HepG2 (cell line): Measurements from ENCODE around the gene GOLGA8J. TPM values are rescaled to one million over a fixed set of nuclear protein-coding genes. Genes with fewer than 3 reads are reported as not detected.

ENCODE experiments used
- ATF2 ChIP-seq: sonication (generic); formaldehyde crosslinking; IDR thresholded peaks from 2 replicates; pipeline ENCODE4 v1.4.0; 2020; ENCODE audit warnings: missing genetic modification reagents
- ETV6 ChIP-seq: sonication (generic); formaldehyde crosslinking; conservative IDR thresholded peaks from 2 replicates; pipeline ENCODE4 v1.4.0; 2020; ENCODE audit warnings: missing genetic modification reagents
- HMGXB4 ChIP-seq, 2 experiments: sonication (generic) in 1 of 2; formaldehyde crosslinking in 1 of 2; IDR thresholded peaks; 2 replicates each; pipeline versions ENCODE4 v1.4.0 to v1.6.1; 2018 to 2020; ENCODE audit warnings: missing genetic modification reagents in 2 of 2, borderline replicate concordance in 1 of 2, low read depth in 1 of 2, mild to moderate bottlenecking in 1 of 2, missing biosample characterization in 1 of 2
- KDM6A ChIP-seq: IDR thresholded peaks from 2 replicates; pipeline ENCODE4 v1.6.1; 2016; ENCODE audit warnings: low read depth
- MEIS2 ChIP-seq: sonication (generic); formaldehyde crosslinking; IDR thresholded peaks from 2 replicates; pipeline ENCODE4 v1.9.0; 2021; ENCODE audit warnings: mild to moderate bottlenecking, missing genetic modification reagents
- TP53 ChIP-seq: sonication (generic); formaldehyde crosslinking; conservative IDR thresholded peaks from 2 replicates; pipeline ENCODE4 v1.4.0; 2020; ENCODE audit warnings: missing genetic modification reagents
- ZBTB44 ChIP-seq: sonication (generic); formaldehyde crosslinking; IDR thresholded peaks from 2 replicates; pipeline ENCODE4 v1.4.0; 2020; ENCODE audit warnings: missing genetic modification reagents
- ZNF234 ChIP-seq: sonication (generic); formaldehyde crosslinking; conservative IDR thresholded peaks from 2 replicates; pipeline ENCODE4 v1.5.1; 2020; ENCODE audit warnings: mild to moderate bottlenecking, missing genetic modification reagents
- polyA plus RNA-seq, 8 experiments: library from polyadenylated mRNA; depleted of rRNA in 3 of 8; stranded (reverse) in 7 of 8; unstranded in 1 of 8; fragments of >200 nt; fragmentation: Illumina TruSeq in 4 of 8; extraction: Trizol in 4 of 8; gene quantifications; 2 replicates each; pipeline versions ENCODE4 v1.2.1 to v1.2.3, GENCODE V29; 2011 to 2016; ENCODE audit warnings: low read depth in 4 of 8, missing spikeins in 1 of 8, mixed read lengths in 1 of 8; ENCODE audit not compliant: insufficient read depth in 1 of 8
- total RNA-seq, 5 experiments: library from RNA; depleted of rRNA; stranded (reverse); fragments of >200 nt; fragmentation: Illumina TruSeq; extraction: Trizol; gene quantifications; 2 replicates each; pipeline ENCODE4 v1.2.3, GENCODE V29; 2016; ENCODE audit warnings: low read depth in 1 of 5
- TF ChIP-seq, protein P1 (sequence below): IDR thresholded peaks from 2 replicates; pipeline ENCODE4 v1.6.1; 2016; ENCODE audit warnings: control low read depth

The GOLGA8J gene
- total and polyA plus RNA-seq, 2 of the 13 experiments (the other 11 are each of a cell fraction or from before 2014, with no cell fraction given), result 0.05 TPM; not detected in 1

DNA sequence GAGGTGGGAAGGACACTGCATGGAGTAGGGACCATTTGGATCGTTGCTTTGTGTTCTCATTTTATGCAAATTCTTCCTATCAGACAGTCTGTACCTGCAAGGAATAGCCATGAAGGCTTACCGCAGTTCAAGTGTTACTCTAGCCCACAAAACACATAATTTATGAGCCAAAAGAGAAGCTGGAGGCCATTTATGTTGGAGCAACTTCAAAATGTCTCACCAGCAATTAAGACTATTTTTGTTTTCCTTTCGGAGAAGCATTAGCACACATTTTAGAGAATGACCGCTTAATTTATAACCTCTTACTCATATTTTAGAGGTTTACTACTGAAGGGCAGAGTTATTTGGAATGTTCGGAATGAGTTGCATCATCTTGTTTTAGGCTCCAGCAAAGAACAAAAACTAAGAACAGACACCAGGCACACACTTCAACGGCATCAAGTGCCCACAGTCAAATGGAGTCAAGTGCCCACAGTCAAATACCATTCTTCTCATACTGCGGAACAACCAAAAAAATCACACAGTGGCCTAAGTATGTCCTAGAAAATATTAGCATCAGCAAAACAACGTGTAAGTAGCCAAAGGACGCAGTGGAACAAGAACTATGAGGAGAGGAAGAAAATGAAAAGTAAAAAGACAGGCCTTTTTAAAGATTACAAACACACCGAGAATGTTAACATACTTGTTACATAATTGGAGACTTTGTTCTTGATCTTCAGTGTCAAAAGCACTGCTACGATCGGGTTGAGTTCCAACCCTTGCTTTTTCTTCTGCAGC is 17.5 kb upstream of the GOLGA8J start (continued):
- TF ChIP-seq ZBTB44 (CRISPR knock-in tag) (no peak), ATF2 (CRISPR knock-in tag) (no peak), ETV6 (no peak), ZNF234 (CRISPR knock-in tag) (no peak), HMGXB4 (CRISPR knock-in tag; IDR thresholded peaks at IDR 0.05; ENCODE audit: borderline replicate concordance in 1 of 2, low read depth in 1 of 2) (no peak), KDM6A (CRISPR knock-in tag) (no peak), MEIS2 (CRISPR knock-in tag) (no peak), TP53 (CRISPR knock-in tag) (no peak)
- TF ChIP-seq, protein P1, sequence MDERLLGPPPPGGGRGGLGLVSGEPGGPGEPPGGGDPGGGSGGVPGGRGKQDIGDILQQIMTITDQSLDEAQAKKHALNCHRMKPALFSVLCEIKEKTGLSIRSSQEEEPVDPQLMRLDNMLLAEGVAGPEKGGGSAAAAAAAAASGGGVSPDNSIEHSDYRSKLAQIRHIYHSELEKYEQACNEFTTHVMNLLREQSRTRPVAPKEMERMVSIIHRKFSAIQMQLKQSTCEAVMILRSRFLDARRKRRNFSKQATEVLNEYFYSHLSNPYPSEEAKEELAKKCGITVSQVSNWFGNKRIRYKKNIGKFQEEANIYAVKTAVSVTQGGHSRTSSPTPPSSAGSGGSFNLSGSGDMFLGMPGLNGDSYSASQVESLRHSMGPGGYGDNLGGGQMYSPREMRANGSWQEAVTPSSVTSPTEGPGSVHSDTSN (CRISPR knock-in tag), result no peak
